Stimulated activated CD4-positive, alpha-beta T cell treated with anti-CD3 and anti-CD28 coated beads, Interleukin-2, amount 100 ng/mL, for 4 hours (primary cell): Measurements from ENCODE around the gene ADGRV1.
"Not testable (repeated sequence)": the region's sequence is repeated elsewhere in the genome, so short reads cannot be mapped to it uniquely, and the experiment has no call there.

Experiments used
- DNase-seq: peaks from one replicate; pipeline ENCODE4 v3.0.0-alpha.2; 2020; ENCODE audit warnings: low read depth

ADGRV1 gene

GRCh38 chr5:90822062-90822461 is 263.5 kb downstream of the ADGRV1 start:
- DNase-seq: not testable (repeated sequence)

GRCh38 chr5:90824436-90824835 is 265.8 kb downstream of the ADGRV1 start:
- no peak for DNase-seq

- DNase-seq: no peak
Observed at GRCh38 chr5:90830058-90830457, 271.5 kb downstream of the ADGRV1 start.

- no peak for DNase-seq
Observed at GRCh38 chr5:90833753-90834152, 275.2 kb downstream of the ADGRV1 start.

- DNase-seq: no peak
Observed at GRCh38 chr5:90834711-90835110, 276.1 kb downstream of the ADGRV1 start.

- no peak for DNase-seq
Observed at GRCh38 chr5:90843443-90843842, 284.8 kb downstream of the ADGRV1 start.

GRCh38 chr5:90844931-90845330 is 286.3 kb downstream of the ADGRV1 start:
- DNase-seq: no peak

- no peak for DNase-seq
Observed at GRCh38 chr5:90845723-90846554, 287.3 kb downstream of the ADGRV1 start.

GRCh38 chr5:90847606-90848005 is 289.0 kb downstream of the ADGRV1 start:
- DNase-seq: not testable (repeated sequence)

- no peak for DNase-seq
Observed at GRCh38 chr5:90849939-90850338, 291.3 kb downstream of the ADGRV1 start.

- DNase-seq: no peak
Observed at GRCh38 chr5:90852531-90852930, 293.9 kb downstream of the ADGRV1 start.

GRCh38 chr5:90853750-90854149 is 295.2 kb downstream of the ADGRV1 start:
- no peak for DNase-seq

GRCh38 chr5:90854169-90854568 is 295.6 kb downstream of the ADGRV1 start:
- no peak for DNase-seq

GRCh38 chr5:90855296-90856010 is 296.9 kb downstream of the ADGRV1 start:
- no peak for DNase-seq

- no peak for DNase-seq
Observed at GRCh38 chr5:90861843-90862586, 303.4 kb downstream of the ADGRV1 start.

- no peak for DNase-seq
Observed at GRCh38 chr5:90865180-90865579, 306.6 kb downstream of the ADGRV1 start.

GRCh38 chr5:90866333-90866732 is 307.7 kb downstream of the ADGRV1 start:
- DNase-seq: no peak

- no peak for DNase-seq
Observed at GRCh38 chr5:90866915-90867731, 308.5 kb downstream of the ADGRV1 start.

GRCh38 chr5:90868799-90869198 is 310.2 kb downstream of the ADGRV1 start:
- no peak for DNase-seq

- no peak for DNase-seq
Observed at GRCh38 chr5:90871391-90871991, 312.9 kb downstream of the ADGRV1 start.

- DNase-seq: no peak
Observed at GRCh38 chr5:90873033-90873517, 314.5 kb downstream of the ADGRV1 start.
